Measurements from ENCODE around the gene SLC29A2. TPM values are rescaled to one million over a fixed set of nuclear protein-coding genes. Genes with fewer than 3 reads are reported as not detected.
A peak's percentile ranks its signal among the peaks of the same experiment; 100 is the strongest.

SLC29A2 gene
- polyA plus RNA-seq, 1 of the 3 experiments (the other 2 are of a cell fraction): 3.2 TPM

- Histone ChIP-seq H3K9me2 (no peaks in the 10 kb centered on the region), H3K4me1 (ENCODE audit: control insufficient read depth in 1 of 2, insufficient read depth in 2 of 2, low read depth in 1 of 2, low read length in 1 of 2) (peaks cover 28 to 36% of the 10 kb centered on the region in 2 experiments; a peak in 3 of 4 replicates), H3F3A (replicated peaks; ENCODE audit: insufficient read depth) (peaks cover 9% of the 10 kb centered on the region), H3K27ac (ENCODE audit: low read depth in 2 of 2, low read length in 1 of 2) (peak overlapping the region; percentile 73 to 80), H3K27me3 (ENCODE audit: insufficient read depth) (no peaks in the 10 kb centered on the region), H2AFZ (ENCODE audit: low read depth) (peak overlapping the region; percentile 46; the same call in 1 of the 2 replicates), H3K79me2 (ENCODE audit: insufficient read depth) (no peaks in the 10 kb centered on the region), H3K9ac (peak overlapping the region; percentile 62; the same call in 1 of the 2 replicates), H3K36me3 (replicated peaks in 1 of 2; ENCODE audit: control insufficient read depth in 1 of 2, insufficient read depth in 2 of 2, low read length in 1 of 2) (no peaks in the 10 kb centered on the region), H3K4me3 (ENCODE audit: low read depth in 2 of 2, low read length in 1 of 2) (no peak overlapping the region), H3K9me3 (no peaks in the 10 kb centered on the region), H4K20me1 (ENCODE audit: insufficient read depth) (no peaks in the 10 kb centered on the region), H3K4me2 (peak overlapping the region; percentile 66)
- WGBS (ENCODE audit: low lambda C conversion rate): 42% methylated on average over 9 of the region's 21 CpGs
- peak; percentile 79 for DNase-seq
- POLR2A ChIA-PET: interaction anchor here (1.3 to 1.8 kb wide), 2 partner anchors 9 to 14 kb away, joined by 10 to 17 read pairs; partner anchors contain the start of gene CD248
- CTCF ChIA-PET: interaction anchor here (0.7 to 1.8 kb wide), 10 partner anchors 9 to 62 kb away, joined by 3 to 46 read pairs (median 4); partner anchors contain the start of genes CD248 and RIN1
- TF ChIP-seq SMC3 (IDR thresholded peaks at IDR 0.05; ENCODE audit: low read depth, low read length) (no peak), RXRA (IDR thresholded peaks at IDR 0.05; ENCODE audit: borderline replicate concordance, low read depth) (peak; percentile 29; the same call in 1 of the 2 replicates), NRF1 (IDR thresholded peaks at IDR 0.05; ENCODE audit: low read depth, low read length) (no peak), JUND (IDR thresholded peaks at IDR 0.05) (no peak), TCF12 (IDR thresholded peaks at IDR 0.05) (peak; percentile 54), RAD21 (IDR thresholded peaks at IDR 0.05; ENCODE audit: low read length) (no peak), GABPA (IDR thresholded peaks at IDR 0.05; ENCODE audit: low read depth) (no peak), CHD2 (IDR thresholded peaks at IDR 0.05; ENCODE audit: low read length, partially characterized antibody) (peak; percentile 50), SIN3A (IDR thresholded peaks at IDR 0.05; ENCODE audit: borderline replicate concordance, low read depth, low read length) (no peak), FOXJ3 (CRISPR knock-in tag; IDR thresholded peaks at IDR 0.05) (no peak), NFIC (IDR thresholded peaks at IDR 0.05; ENCODE audit: borderline replicate concordance) (peak; percentile 73), IRF3 (IDR thresholded peaks at IDR 0.05; ENCODE audit: low read depth, low read length) (no peak), TAF1 (IDR thresholded peaks at IDR 0.05; ENCODE audit: borderline replicate concordance, low read depth, low read length) (no peak), YY1 (IDR thresholded peaks at IDR 0.05; ENCODE audit: low read depth) (no peak), MEF2A (IDR thresholded peaks at IDR 0.05; ENCODE audit: borderline replicate concordance, low read depth) (no peak), ZBTB33 (IDR thresholded peaks at IDR 0.05; ENCODE audit: borderline replicate concordance, low read depth) (no peak), POLR2AphosphoS5 (IDR thresholded peaks at IDR 0.05; ENCODE audit: low read depth, low read length) (no peak; the same call in 1 of the 2 replicates), GATA2 (CRISPR knock-in tag; IDR thresholded peaks at IDR 0.05) (no peak), FOXM1 (IDR thresholded peaks at IDR 0.05; ENCODE audit: low read depth) (no peak), ELF1 (IDR thresholded peaks at IDR 0.05) (no peak), TEAD4 (IDR thresholded peaks at IDR 0.05; ENCODE audit: borderline replicate concordance, insufficient read depth) (no peak), EP300 (IDR thresholded peaks at IDR 0.05; ENCODE audit: borderline replicate concordance in 1 of 2, low read depth in 1 of 2, low read length in 1 of 2) (no peak), USF1 (IDR thresholded peaks at IDR 0.05; ENCODE audit: borderline replicate concordance, low read depth) (no peak)
- TF ChIP-seq, protein P1, sequence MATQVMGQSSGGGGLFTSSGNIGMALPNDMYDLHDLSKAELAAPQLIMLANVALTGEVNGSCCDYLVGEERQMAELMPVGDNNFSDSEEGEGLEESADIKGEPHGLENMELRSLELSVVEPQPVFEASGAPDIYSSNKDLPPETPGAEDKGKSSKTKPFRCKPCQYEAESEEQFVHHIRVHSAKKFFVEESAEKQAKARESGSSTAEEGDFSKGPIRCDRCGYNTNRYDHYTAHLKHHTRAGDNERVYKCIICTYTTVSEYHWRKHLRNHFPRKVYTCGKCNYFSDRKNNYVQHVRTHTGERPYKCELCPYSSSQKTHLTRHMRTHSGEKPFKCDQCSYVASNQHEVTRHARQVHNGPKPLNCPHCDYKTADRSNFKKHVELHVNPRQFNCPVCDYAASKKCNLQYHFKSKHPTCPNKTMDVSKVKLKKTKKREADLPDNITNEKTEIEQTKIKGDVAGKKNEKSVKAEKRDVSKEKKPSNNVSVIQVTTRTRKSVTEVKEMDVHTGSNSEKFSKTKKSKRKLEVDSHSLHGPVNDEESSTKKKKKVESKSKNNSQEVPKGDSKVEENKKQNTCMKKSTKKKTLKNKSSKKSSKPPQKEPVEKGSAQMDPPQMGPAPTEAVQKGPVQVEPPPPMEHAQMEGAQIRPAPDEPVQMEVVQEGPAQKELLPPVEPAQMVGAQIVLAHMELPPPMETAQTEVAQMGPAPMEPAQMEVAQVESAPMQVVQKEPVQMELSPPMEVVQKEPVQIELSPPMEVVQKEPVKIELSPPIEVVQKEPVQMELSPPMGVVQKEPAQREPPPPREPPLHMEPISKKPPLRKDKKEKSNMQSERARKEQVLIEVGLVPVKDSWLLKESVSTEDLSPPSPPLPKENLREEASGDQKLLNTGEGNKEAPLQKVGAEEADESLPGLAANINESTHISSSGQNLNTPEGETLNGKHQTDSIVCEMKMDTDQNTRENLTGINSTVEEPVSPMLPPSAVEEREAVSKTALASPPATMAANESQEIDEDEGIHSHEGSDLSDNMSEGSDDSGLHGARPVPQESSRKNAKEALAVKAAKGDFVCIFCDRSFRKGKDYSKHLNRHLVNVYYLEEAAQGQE (IDR thresholded peaks at IDR 0.05; ENCODE audit: low read depth, low read length): no peak
- TF ChIP-seq, protein P2, sequence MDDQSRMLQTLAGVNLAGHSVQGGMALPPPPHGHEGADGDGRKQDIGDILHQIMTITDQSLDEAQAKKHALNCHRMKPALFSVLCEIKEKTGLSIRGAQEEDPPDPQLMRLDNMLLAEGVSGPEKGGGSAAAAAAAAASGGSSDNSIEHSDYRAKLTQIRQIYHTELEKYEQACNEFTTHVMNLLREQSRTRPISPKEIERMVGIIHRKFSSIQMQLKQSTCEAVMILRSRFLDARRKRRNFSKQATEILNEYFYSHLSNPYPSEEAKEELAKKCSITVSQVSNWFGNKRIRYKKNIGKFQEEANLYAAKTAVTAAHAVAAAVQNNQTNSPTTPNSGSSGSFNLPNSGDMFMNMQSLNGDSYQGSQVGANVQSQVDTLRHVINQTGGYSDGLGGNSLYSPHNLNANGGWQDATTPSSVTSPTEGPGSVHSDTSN (IDR thresholded peaks at IDR 0.05): no peak
Measured at GRCh38 chr11:66326261-66327111, 45.1 kb downstream of the SLC29A2 start.

Data from SK-N-SH (cell line).